ENCODE results near the gene STIM1.
"Not testable (repeated sequence)": the region's sequence is repeated elsewhere in the genome, so short reads cannot be mapped to it uniquely, and the experiment has no call there.

The STIM1 gene

GRCh38 chr11:4008116-4008515 lies 152.7 kb downstream of the STIM1 start:
- no peak overlapping the region for H3K4me3 ChIP-seq (ENCODE audit: low read depth, low read length, poor library complexity, severe bottlenecking)
- no peak overlapping the region for H2AFZ ChIP-seq (ENCODE audit: low read length)
- no peaks in the 10 kb centered on the region for H3K9me3 ChIP-seq (ENCODE audit: low read length)
- H3F3A ChIP-seq (ENCODE audit: insufficient read depth, low read length), result no peaks in the 10 kb centered on the region
- H3K9me2 ChIP-seq (ENCODE audit: low read depth, low read length), result no peaks in the 10 kb centered on the region
- no peaks in the 10 kb centered on the region for H3K27me3 ChIP-seq (ENCODE audit: insufficient read depth, low read length)
- H3K79me2 ChIP-seq (ENCODE audit: insufficient read depth, low read length), result no peaks in the 10 kb centered on the region
- H3K9ac ChIP-seq (ENCODE audit: low read length), result no peak overlapping the region
- no peaks in the 10 kb centered on the region for H3K36me3 ChIP-seq (ENCODE audit: insufficient read depth, low read length)
- H3K4me2 ChIP-seq (ENCODE audit: low read length), result no peak overlapping the region
- no peaks in the 10 kb centered on the region for H4K20me1 ChIP-seq (ENCODE audit: insufficient read depth, low read length)
- H3K27ac ChIP-seq (ENCODE audit: low read depth, low read length, poor library complexity, severe bottlenecking), result no peak overlapping the region
- H3K4me1 ChIP-seq (ENCODE audit: insufficient read depth, low read length, severe bottlenecking), result no peaks in the 10 kb centered on the region
- no peak for TF ChIP-seq CTCF (IDR thresholded peaks at IDR 0.05; ENCODE audit: low read length)
- no peak for TF ChIP-seq EZH2 (IDR thresholded peaks at IDR 0.05; ENCODE audit: borderline replicate concordance, low read length)

GRCh38 chr11:4016602-4017001 lies 161.1 kb downstream of the STIM1 start:
- H3K9me3 ChIP-seq (ENCODE audit: low read length), result not testable (repeated sequence)

GRCh38 chr11:4017129-4017528 lies 161.7 kb downstream of the STIM1 start:
- Histone ChIP-seq H2AFZ (ENCODE audit: low read length) (no peak overlapping the region), H3K4me3 (ENCODE audit: low read depth, low read length, poor library complexity, severe bottlenecking) (no peak overlapping the region), H4K20me1 (ENCODE audit: insufficient read depth, low read length) (no peaks in the 10 kb centered on the region), H3K9me3 (ENCODE audit: low read length) (no peaks in the 10 kb centered on the region), H3K4me1 (ENCODE audit: insufficient read depth, low read length, severe bottlenecking) (no peaks in the 10 kb centered on the region), H3K9ac (ENCODE audit: low read length) (no peak overlapping the region), H3K79me2 (ENCODE audit: insufficient read depth, low read length) (0 out of 2 replicates have a peak, but pooled peaks cover 2% of the 10 kb centered on the region), H3K4me2 (ENCODE audit: low read length) (no peak overlapping the region), H3K27ac (ENCODE audit: low read depth, low read length, poor library complexity, severe bottlenecking) (no peak overlapping the region), H3K27me3 (ENCODE audit: insufficient read depth, low read length) (no peaks in the 10 kb centered on the region), H3F3A (ENCODE audit: insufficient read depth, low read length) (no peaks in the 10 kb centered on the region), H3K9me2 (ENCODE audit: low read depth, low read length) (no peaks in the 10 kb centered on the region), H3K36me3 (ENCODE audit: insufficient read depth, low read length) (no peaks in the 10 kb centered on the region)
- TF ChIP-seq EZH2 (IDR thresholded peaks at IDR 0.05; ENCODE audit: borderline replicate concordance, low read length), result no peak
- no peak for TF ChIP-seq CTCF (IDR thresholded peaks at IDR 0.05; ENCODE audit: low read length)

More at GRCh38 chr11:4016602-4017001, 161.1 kb downstream of the STIM1 start:
- H3K4me2 ChIP-seq (ENCODE audit: low read length); H3K9ac ChIP-seq (ENCODE audit: low read length); H3K4me1 ChIP-seq (ENCODE audit: insufficient read depth, low read length, severe bottlenecking); H3K36me3 ChIP-seq (ENCODE audit: insufficient read depth, low read length); H3K27ac ChIP-seq (ENCODE audit: low read depth, low read length, poor library complexity, severe bottlenecking); H3K79me2 ChIP-seq (ENCODE audit: insufficient read depth, low read length); H3K9me2 ChIP-seq (ENCODE audit: low read depth, low read length); H4K20me1 ChIP-seq (ENCODE audit: insufficient read depth, low read length); H3F3A ChIP-seq (ENCODE audit: insufficient read depth, low read length); H2AFZ ChIP-seq (ENCODE audit: low read length); H3K4me3 ChIP-seq (ENCODE audit: low read depth, low read length, poor library complexity, severe bottlenecking); H3K27me3 ChIP-seq (ENCODE audit: insufficient read depth, low read length): not testable (repeated sequence)

GRCh38 chr11:4018641-4019040 lies 163.2 kb downstream of the STIM1 start:
- Histone ChIP-seq H3K4me2 (ENCODE audit: low read length) (no peak overlapping the region), H3F3A (ENCODE audit: insufficient read depth, low read length) (no peaks in the 10 kb centered on the region), H3K4me1 (ENCODE audit: insufficient read depth, low read length, severe bottlenecking) (no peaks in the 10 kb centered on the region), H2AFZ (ENCODE audit: low read length) (no peak overlapping the region), H3K36me3 (ENCODE audit: insufficient read depth, low read length) (peaks cover 1% of the 10 kb centered on the region), H4K20me1 (ENCODE audit: insufficient read depth, low read length) (no peaks in the 10 kb centered on the region), H3K9me3 (ENCODE audit: low read length) (no peaks in the 10 kb centered on the region), H3K9me2 (ENCODE audit: low read depth, low read length) (no peaks in the 10 kb centered on the region), H3K79me2 (ENCODE audit: insufficient read depth, low read length) (0 out of 2 replicates have a peak, but pooled peaks cover 2% of the 10 kb centered on the region), H3K27ac (ENCODE audit: low read depth, low read length, poor library complexity, severe bottlenecking) (no peak overlapping the region), H3K4me3 (ENCODE audit: low read depth, low read length, poor library complexity, severe bottlenecking) (no peak overlapping the region), H3K9ac (ENCODE audit: low read length) (no peak overlapping the region), H3K27me3 (ENCODE audit: insufficient read depth, low read length) (no peaks in the 10 kb centered on the region)
- TF ChIP-seq CTCF (IDR thresholded peaks at IDR 0.05; ENCODE audit: low read length) (no peak), EZH2 (IDR thresholded peaks at IDR 0.05; ENCODE audit: borderline replicate concordance, low read length) (no peak)

All from OCI-LY1 (cell line).